Mucosa of rectum (tissue), 2 donors: ENCODE measurements around the gene ASB13.

ENCODE experiments used
- H3K27ac ChIP-seq, 2 donors: one replicate each; pipeline ENCODE4 v1.7.0; 2013; ENCODE audit warnings: inconsistent platforms in 2 of 2, low read depth in 2 of 2, low read length in 2 of 2
- H3K27me3 ChIP-seq, 2 donors: one replicate each; pipeline ENCODE4 v1.7.0; 2013; ENCODE audit warnings: low read length in 2 of 2; ENCODE audit not compliant: control insufficient read depth in 2 of 2, insufficient read depth in 2 of 2
- H3K36me3 ChIP-seq, 2 donors: one replicate each; pipeline ENCODE4 v1.7.0; 2013; ENCODE audit warnings: low read length in 2 of 2; ENCODE audit not compliant: control insufficient read depth in 2 of 2, insufficient read depth in 2 of 2
- H3K4me1 ChIP-seq, 2 donors: one replicate each; pipeline ENCODE4 v1.7.0; 2013; ENCODE audit warnings: low read length in 2 of 2, mild to moderate bottlenecking in 1 of 2; ENCODE audit not compliant: control insufficient read depth in 2 of 2, insufficient read depth in 2 of 2
- H3K4me3 ChIP-seq, 2 donors: one replicate each; pipeline ENCODE4 v1.7.0; 2013; ENCODE audit warnings: low read length in 2 of 2
- H3K9ac ChIP-seq, 2 donors: one replicate each; pipeline ENCODE4 v1.7.0; 2013; ENCODE audit warnings: low read length in 2 of 2, low read depth in 1 of 2, mild to moderate bottlenecking in 1 of 2
- H3K9me3 ChIP-seq, 2 donors: one replicate each; pipeline ENCODE4 v1.7.0; 2013; ENCODE audit warnings: low read length in 2 of 2; ENCODE audit not compliant: control insufficient read depth in 2 of 2
- donor health status: healthy.
- donor health status: Normal muscosa, but diverticular disease.

The ASB13 gene

GRCh38 chr10:5591336-5591824 lies 75.0 kb downstream of the ASB13 start:
- H3K27me3 ChIP-seq: no peaks in the 10 kb centered on the region
- no peaks in the 10 kb centered on the region for H3K36me3 ChIP-seq
- H3K9ac ChIP-seq: no peak overlapping the region
- H3K4me3 ChIP-seq: no peak overlapping the region
- H3K9me3 ChIP-seq: no peaks in the 10 kb centered on the region
- peaks cover 0 to 3% of the 10 kb centered on the region in 2 donors for H3K4me1 ChIP-seq
- no peak overlapping the region for H3K27ac ChIP-seq

- no peaks in the 10 kb centered on the region for H3K27me3 ChIP-seq
Measured at GRCh38 chr10:5590816-5591215, 75.6 kb downstream of the ASB13 start.

GRCh38 chr10:5589661-5590511 lies 76.5 kb downstream of the ASB13 start:
- Histone ChIP-seq H3K36me3 (no peaks in the 10 kb centered on the region), H3K27ac (no peak overlapping the region), H3K9ac (no peak overlapping the region), H3K27me3 (no peaks in the 10 kb centered on the region), H3K4me3 (no peak overlapping the region), H3K4me1 (peaks cover 0 to 3% of the 10 kb centered on the region in 2 donors), H3K9me3 (no peaks in the 10 kb centered on the region)

More at GRCh38 chr10:5590816-5591215, 75.6 kb downstream of the ASB13 start:
- Histone ChIP-seq H3K36me3 (no peaks in the 10 kb centered on the region), H3K27ac (no peak overlapping the region), H3K4me3 (no peak overlapping the region), H3K9me3 (no peaks in the 10 kb centered on the region), H3K9ac (no peak overlapping the region), H3K4me1 (peaks cover 0 to 3% of the 10 kb centered on the region in 2 donors)

- Histone ChIP-seq H3K27me3 (no peaks in the 10 kb centered on the region), H3K4me1 (peaks cover under 1 to 5% of the 10 kb centered on the region in 2 donors), H3K27ac (no peak overlapping the region), H3K9me3 (no peaks in the 10 kb centered on the region), H3K4me3 (no peak overlapping the region), H3K36me3 (no peaks in the 10 kb centered on the region), H3K9ac (no peak overlapping the region)
Measured at GRCh38 chr10:5589011-5589660, 77.3 kb downstream of the ASB13 start.
